Mesendoderm (in vitro differentiated cells): Measurements from ENCODE around the gene CCDC69.

Source experiments
- DNase-seq: peaks from one replicate; pipeline ENCODE4 v3.0.0; 2013
- H2AK5ac ChIP-seq: 2 replicates; pipeline ENCODE4 v1.6.1; 2013; ENCODE audit warnings: low read length, inconsistent platforms
- H2BK120ac ChIP-seq: 2 replicates; pipeline ENCODE4 v1.6.1; 2013; ENCODE audit warnings: low read depth, mild to moderate bottlenecking, low read length, moderate library complexity, mixed read lengths
- H2BK15ac ChIP-seq: replicated peaks from 2 replicates; pipeline ENCODE4 v1.6.1; 2013; ENCODE audit warnings: low read depth, mild to moderate bottlenecking, moderate library complexity
- H2BK5ac ChIP-seq: 2 replicates; pipeline ENCODE4 v1.6.1; 2013; ENCODE audit warnings: low read length, inconsistent platforms
- H3K18ac ChIP-seq: 2 replicates; pipeline ENCODE4 v1.6.1; 2013; ENCODE audit warnings: mild to moderate bottlenecking, low read length, mixed read lengths
- H3K23ac ChIP-seq: one replicate; pipeline ENCODE4 v1.6.1; 2013; ENCODE audit warnings: low read length
- H3K27ac ChIP-seq: 2 replicates; pipeline ENCODE4 v1.5.1; 2013; ENCODE audit warnings: low read depth, mild to moderate bottlenecking, inconsistent platforms, low read length, moderate library complexity
- H3K27me3 ChIP-seq: 2 replicates; pipeline ENCODE4 v1.6.1; 2013; ENCODE audit warnings: low read length, control low read depth, mild to moderate bottlenecking, inconsistent platforms; ENCODE audit not compliant: insufficient read depth, poor library complexity
- H3K36me3 ChIP-seq: 2 replicates; pipeline ENCODE4 v1.6.1; 2013; ENCODE audit warnings: low read length, inconsistent platforms; ENCODE audit not compliant: control insufficient read depth, insufficient read depth
- H3K4ac ChIP-seq: one replicate; pipeline ENCODE4 v1.6.1; 2013; ENCODE audit warnings: low read depth, mild to moderate bottlenecking, low read length, moderate library complexity
- H3K4me1 ChIP-seq: 2 replicates; pipeline ENCODE4 v1.6.1; 2013; ENCODE audit warnings: low read depth, low read length, inconsistent platforms; ENCODE audit not compliant: control insufficient read depth
- H3K4me2 ChIP-seq: 2 replicates; pipeline ENCODE4 v1.6.1; 2013; ENCODE audit warnings: low read length
- H3K4me3 ChIP-seq: 2 replicates; pipeline ENCODE4 v1.5.1; 2013; ENCODE audit warnings: mild to moderate bottlenecking, low read length
- H3K56ac ChIP-seq: one replicate; pipeline ENCODE4 v1.6.1; 2013; ENCODE audit warnings: low read length
- H3K79me1 ChIP-seq: 2 replicates; pipeline ENCODE4 v1.6.1; 2013; ENCODE audit warnings: low read length, inconsistent platforms
- H3K79me2 ChIP-seq: 2 replicates; pipeline ENCODE4 v1.6.1; 2013; ENCODE audit warnings: mild to moderate bottlenecking, low read length; ENCODE audit not compliant: control insufficient read depth, insufficient read depth
- H3K9ac ChIP-seq: 2 replicates; pipeline ENCODE4 v1.6.1; 2013; ENCODE audit warnings: low read length, inconsistent platforms
- H4K5ac ChIP-seq: one replicate; pipeline ENCODE4 v1.6.1; 2013; ENCODE audit warnings: low read length
- H4K8ac ChIP-seq: one replicate; pipeline ENCODE4 v1.6.1; 2013; ENCODE audit warnings: low read depth, mild to moderate bottlenecking, control low read depth, low read length, moderate library complexity
- WGBS: extraction: QIAGEN DNeasy Blood & Tissue Kit; methylation state at CpG from one replicate; pipeline ENCODE4 v1.1.7; 2013; ENCODE audit warnings: low lambda C conversion rate, missing lambda C conversion rate; ENCODE audit not compliant: insufficient coverage; ENCODE audit errors: extremely low coverage; 5-methylcytosine and 5-hydroxymethylcytosine counted together

CCDC69 gene

GRCh38 chr5:151213803-151214613 is 9.9 kb downstream of the CCDC69 start:
- Histone ChIP-seq H4K8ac (no peak overlapping the region), H3K56ac (peak overlapping the region; percentile 25), H3K79me2 (no peaks in the 10 kb centered on the region), H2BK15ac (no peak overlapping the region), H3K18ac (no peak overlapping the region), H3K79me1 (no peaks in the 10 kb centered on the region), H4K5ac (no peak overlapping the region), H3K27me3 (no peaks in the 10 kb centered on the region), H2BK5ac (no peak overlapping the region), H3K36me3 (no peaks in the 10 kb centered on the region), H2AK5ac (no peak overlapping the region), H3K4ac (no peak overlapping the region), H3K9ac (peak overlapping the region; percentile 22), H2BK120ac (no peak overlapping the region), H3K4me1 (peaks cover 3% of the 10 kb centered on the region), H3K4me3 (no peak overlapping the region), H3K23ac (no peak overlapping the region), H3K4me2 (no peak overlapping the region), H3K27ac (no peak overlapping the region)
- DNase-seq = peak; percentile 85
- WGBS = no CpG with 5 or more reads among the region's 9 CpGs

GRCh38 chr5:151212406-151212798 is 11.5 kb downstream of the CCDC69 start:
- Histone ChIP-seq H3K36me3 (no peaks in the 10 kb centered on the region), H3K79me2 (no peaks in the 10 kb centered on the region), H3K27me3 (no peaks in the 10 kb centered on the region), H3K27ac (no peak overlapping the region), H4K8ac (no peak overlapping the region), H3K79me1 (no peaks in the 10 kb centered on the region), H3K4me3 (no peak overlapping the region), H3K56ac (no peak overlapping the region), H2AK5ac (no peak overlapping the region), H3K18ac (no peak overlapping the region), H4K5ac (no peak overlapping the region), H2BK15ac (no peak overlapping the region), H2BK5ac (no peak overlapping the region), H3K9ac (no peak overlapping the region), H3K4me2 (no peak overlapping the region), H2BK120ac (no peak overlapping the region), H3K4me1 (peaks cover 3% of the 10 kb centered on the region), H3K4ac (no peak overlapping the region), H3K23ac (no peak overlapping the region)
- WGBS = no CpG with 5 or more reads among the region's 3 CpGs
- no peak for DNase-seq

GRCh38 chr5:151208481-151208914 is 15.4 kb downstream of the CCDC69 start:
- Histone ChIP-seq H4K5ac (no peak overlapping the region), H3K56ac (no peak overlapping the region), H3K4ac (no peak overlapping the region), H3K4me3 (no peak overlapping the region), H3K4me1 (peaks cover under 1% of the 10 kb centered on the region), H3K27ac (no peak overlapping the region), H2AK5ac (no peak overlapping the region), H3K9ac (no peak overlapping the region), H3K79me2 (no peaks in the 10 kb centered on the region), H3K4me2 (no peak overlapping the region), H4K8ac (no peak overlapping the region), H3K23ac (no peak overlapping the region), H3K27me3 (no peaks in the 10 kb centered on the region), H2BK120ac (no peak overlapping the region), H2BK15ac (no peak overlapping the region), H3K36me3 (no peaks in the 10 kb centered on the region), H3K79me1 (no peaks in the 10 kb centered on the region), H2BK5ac (no peak overlapping the region), H3K18ac (no peak overlapping the region)
- no peak for DNase-seq
- no CpG with 5 or more reads among the region's 5 CpGs for WGBS

GRCh38 chr5:151205411-151205810 is 18.5 kb downstream of the CCDC69 start:
- no peak for DNase-seq
- no peak overlapping the region for H2BK15ac ChIP-seq
- no peaks in the 10 kb centered on the region for H3K4me1 ChIP-seq
- no peaks in the 10 kb centered on the region for H3K36me3 ChIP-seq
- WGBS = no CpG with 5 or more reads among the region's 10 CpGs
- no peak overlapping the region for H2AK5ac ChIP-seq
- H3K4me3 ChIP-seq = no peak overlapping the region
- H3K23ac ChIP-seq = no peak overlapping the region
- no peak overlapping the region for H2BK120ac ChIP-seq
- no peak overlapping the region for H3K56ac ChIP-seq
- no peak overlapping the region for H2BK5ac ChIP-seq
- no peak overlapping the region for H3K18ac ChIP-seq
- H4K8ac ChIP-seq = no peak overlapping the region
- no peak overlapping the region for H4K5ac ChIP-seq
- no peak overlapping the region for H3K27ac ChIP-seq
- H3K4me2 ChIP-seq = no peak overlapping the region
- no peak overlapping the region for H3K4ac ChIP-seq
- H3K9ac ChIP-seq = no peak overlapping the region
- no peaks in the 10 kb centered on the region for H3K79me1 ChIP-seq
- no peaks in the 10 kb centered on the region for H3K79me2 ChIP-seq
- no peaks in the 10 kb centered on the region for H3K27me3 ChIP-seq

GRCh38 chr5:151204051-151204450 is 19.8 kb downstream of the CCDC69 start:
- H3K18ac ChIP-seq = no peak overlapping the region
- no peaks in the 10 kb centered on the region for H3K79me2 ChIP-seq
- no peak overlapping the region for H3K23ac ChIP-seq
- H4K5ac ChIP-seq = no peak overlapping the region
- no peaks in the 10 kb centered on the region for H3K4me1 ChIP-seq
- H3K4me2 ChIP-seq = no peak overlapping the region
- H3K9ac ChIP-seq = no peak overlapping the region
- no peak overlapping the region for H3K4me3 ChIP-seq
- H2BK15ac ChIP-seq = no peak overlapping the region
- H2AK5ac ChIP-seq = no peak overlapping the region
- no peak overlapping the region for H4K8ac ChIP-seq
- no peaks in the 10 kb centered on the region for H3K79me1 ChIP-seq
- no peak for DNase-seq
- no peak overlapping the region for H3K4ac ChIP-seq
- H3K36me3 ChIP-seq = no peaks in the 10 kb centered on the region
- H3K56ac ChIP-seq = no peak overlapping the region
- H2BK120ac ChIP-seq = no peak overlapping the region
- no peak overlapping the region for H2BK5ac ChIP-seq
- no peak overlapping the region for H3K27ac ChIP-seq
- no CpG with 5 or more reads among the region's 5 CpGs for WGBS
- no peaks in the 10 kb centered on the region for H3K27me3 ChIP-seq
